Loucy (cell line): ENCODE results near the gene PTBP1.

ENCODE experiments used
- CTCF ChIP-seq: fragments of 200-600 bp; sonication (generic); conservative IDR thresholded peaks from 2 replicates; pipeline ENCODE4 v1.5.1; 2014; ENCODE audit warnings: mild to moderate bottlenecking, antibody characterized with exemption, low read length
- EZH2phosphoT487 ChIP-seq: fragments of 200-600 bp; IDR thresholded peaks from 2 replicates; pipeline ENCODE4 v1.6.1; 2018; ENCODE audit warnings: antibody characterized with exemption, mild to moderate bottlenecking, moderate library complexity, borderline replicate concordance

GRCh38 chr19:805166-805551 is 7.9 kb downstream of the PTBP1 start:
- TF ChIP-seq CTCF: no peak
- TF ChIP-seq EZH2phosphoT487: no peak
